Cortex of kidney (tissue), 1 donor: ENCODE data around the gene CHRM4.

Experiments used
- DNase-seq: peaks from one replicate; lab custom pipeline; 2025; lab: John Stamatoyannopoulos, UW

Gene CHRM4

DNA sequence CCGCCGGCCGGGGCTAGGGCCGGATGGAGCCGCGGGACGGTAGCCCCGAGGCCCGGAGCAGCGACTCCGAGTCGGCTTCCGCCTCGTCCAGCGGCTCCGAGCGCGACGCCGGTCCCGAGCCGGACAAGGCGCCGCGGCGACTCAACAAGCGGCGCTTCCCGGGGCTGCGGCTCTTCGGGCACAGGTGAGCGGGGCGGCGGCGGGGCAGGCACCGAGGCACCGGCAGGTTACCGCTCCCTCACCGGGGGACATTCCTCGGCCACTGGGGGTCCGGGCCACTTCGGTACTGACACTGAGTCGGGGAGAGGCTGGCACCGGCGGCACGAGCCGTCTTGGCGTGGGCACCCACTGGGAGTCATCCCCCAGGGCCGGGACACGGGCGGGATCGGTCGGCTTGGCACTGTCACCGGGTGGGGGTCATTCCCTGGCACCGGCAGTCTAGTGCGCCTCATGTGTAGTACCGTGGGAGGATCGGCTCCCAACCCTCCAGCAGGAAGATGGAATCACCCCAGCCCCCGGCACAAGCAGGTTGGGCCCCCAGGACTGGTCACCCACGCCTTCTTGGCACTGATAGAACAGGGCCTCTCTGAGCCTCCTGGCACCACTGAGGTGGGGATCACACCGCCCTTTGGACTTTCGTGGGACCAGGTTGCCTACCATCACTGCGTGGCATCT is 43.8 kb downstream of the CHRM4 start:
- no peak for DNase-seq

DNA sequence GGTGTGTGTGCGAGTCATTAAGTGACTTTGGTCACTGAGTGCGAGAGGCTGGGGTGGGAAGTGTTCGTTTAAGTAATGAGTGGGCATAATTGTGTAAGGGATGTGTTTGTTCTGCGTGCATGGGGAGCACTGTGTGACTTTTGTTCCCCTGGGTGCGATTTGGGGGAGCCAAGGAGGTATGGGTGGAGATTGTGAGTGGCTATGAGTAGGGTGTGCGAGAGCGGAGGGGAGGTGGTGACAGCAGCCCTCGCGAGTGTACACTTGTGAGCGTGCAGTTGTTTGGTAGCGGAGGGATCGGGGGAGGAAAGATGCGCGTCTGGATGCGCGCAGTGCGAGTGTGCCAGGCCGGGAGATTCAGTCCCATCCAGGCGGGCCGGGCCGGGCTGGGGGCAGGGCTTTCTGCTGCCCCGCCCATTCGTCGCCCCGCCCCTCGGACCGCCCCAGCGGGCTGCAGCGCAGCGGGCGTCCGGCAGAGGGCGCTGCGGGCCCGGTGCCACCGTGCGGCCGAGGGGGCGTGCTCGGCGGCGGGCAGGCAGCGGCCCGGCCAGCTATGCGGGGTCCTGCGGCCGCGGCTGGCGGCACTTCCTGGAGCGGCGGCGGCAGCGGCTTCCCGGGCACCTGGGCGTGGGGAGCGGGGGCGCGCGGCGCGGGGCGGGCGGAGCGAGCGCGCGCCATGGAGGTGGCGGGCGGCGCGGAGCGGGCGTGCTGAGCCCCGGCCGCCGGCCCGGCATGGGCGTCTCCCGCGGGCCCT is 44.5 kb downstream of the CHRM4 start, which contains the start of gene DGKZ:
Gene DGKZ (plus strand): TSS at position 578 of the 751 bp plus-strand sequence. CDS start 197 bp downstream, outside the sequence.
- no peak for DNase-seq

DNA sequence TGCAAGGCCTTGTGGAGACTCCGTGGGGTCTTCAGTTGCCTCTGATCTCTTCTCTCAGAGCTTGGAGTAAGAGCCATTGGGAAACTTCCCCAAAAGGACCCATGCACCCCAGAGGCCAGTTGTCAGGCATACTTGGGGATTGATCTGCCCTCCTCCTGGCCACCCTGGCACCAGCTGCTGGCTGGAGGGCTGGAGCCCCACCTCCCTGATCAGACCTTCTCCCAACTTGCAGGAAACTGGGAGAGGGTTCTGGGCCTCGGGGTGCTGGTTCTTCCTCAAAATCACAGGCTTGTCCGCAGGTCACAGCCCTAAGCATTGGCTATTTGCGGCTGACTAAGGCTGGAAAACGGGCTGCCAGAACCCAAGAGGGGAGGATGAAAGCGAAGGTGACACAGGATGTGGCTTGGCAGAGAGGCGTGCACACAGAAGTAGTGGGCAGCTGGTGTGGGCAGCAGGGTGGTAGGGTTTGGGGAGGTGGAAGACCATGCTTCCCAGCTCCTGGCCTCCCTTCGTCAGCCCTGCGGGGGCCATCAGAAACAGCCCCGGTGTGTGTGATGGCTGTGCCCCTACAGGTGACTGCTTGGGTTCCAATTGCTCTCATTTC is 45.6 kb downstream of the CHRM4 start:
- no peak for DNase-seq

DNA sequence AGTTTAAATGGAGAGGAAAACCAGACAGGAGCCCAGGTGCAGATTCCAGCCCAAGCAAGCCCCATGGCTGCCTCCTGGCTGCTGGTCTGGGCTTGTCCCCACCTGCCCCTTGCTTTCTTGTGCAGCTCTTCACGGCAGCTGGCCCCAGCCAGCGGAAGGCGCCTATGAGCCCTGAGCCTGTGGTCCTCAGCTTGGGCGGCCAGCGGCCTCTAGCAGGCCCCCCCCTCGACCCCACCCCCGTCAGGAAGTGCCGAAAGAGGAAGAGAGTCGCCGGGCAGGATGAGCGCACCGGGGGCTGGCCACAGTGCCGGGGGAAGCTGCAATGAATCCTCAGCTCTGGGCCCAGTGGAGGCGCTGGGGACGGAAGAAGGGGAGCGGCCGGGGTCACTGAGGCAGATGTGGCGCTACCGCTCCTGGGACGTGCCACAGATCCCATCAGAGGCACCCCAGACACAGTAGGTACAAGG is 46.4 kb downstream of the CHRM4 start:
- no peak for DNase-seq

DNA sequence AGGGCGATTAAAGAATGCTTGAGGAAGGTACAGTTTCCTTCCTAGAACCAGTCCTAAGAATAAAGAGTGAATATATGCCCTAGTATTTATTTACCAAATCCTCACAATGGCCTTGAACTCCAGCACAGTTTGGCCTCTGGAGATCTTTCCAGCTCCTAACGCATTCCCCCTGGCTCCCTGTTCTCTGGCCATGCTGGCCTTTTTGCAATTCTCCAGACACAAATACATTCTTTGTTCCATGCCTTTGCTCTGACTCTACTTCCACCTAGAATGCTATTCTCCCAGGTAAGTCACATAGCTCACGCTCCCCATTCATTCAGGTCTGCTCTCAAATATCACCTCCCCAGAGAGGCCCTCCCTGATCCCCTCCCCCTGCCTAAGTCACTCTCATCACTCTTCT is 48.1 kb downstream of the CHRM4 start:
- DNase-seq = no peak

DNA sequence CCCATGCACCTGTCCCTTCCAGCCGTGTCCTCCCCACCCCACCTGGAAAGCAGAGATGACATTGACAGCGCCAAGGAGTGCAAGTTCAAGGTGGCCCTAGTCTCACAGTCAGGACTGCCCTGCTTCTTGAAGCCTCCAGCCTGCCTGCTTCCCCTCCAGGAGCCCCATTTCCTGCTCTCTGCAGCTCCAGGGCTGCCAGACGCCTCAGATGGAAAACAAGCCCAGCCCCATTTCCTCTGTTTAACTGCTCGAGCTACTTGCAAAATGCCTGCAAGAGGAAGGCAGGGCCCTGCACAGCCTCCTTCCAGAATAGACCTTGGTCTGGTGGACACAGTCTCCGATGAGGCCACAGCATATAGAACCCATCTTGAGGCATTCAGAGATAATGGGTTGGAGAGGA is 49.3 kb downstream of the CHRM4 start:
- no peak for DNase-seq

DNA sequence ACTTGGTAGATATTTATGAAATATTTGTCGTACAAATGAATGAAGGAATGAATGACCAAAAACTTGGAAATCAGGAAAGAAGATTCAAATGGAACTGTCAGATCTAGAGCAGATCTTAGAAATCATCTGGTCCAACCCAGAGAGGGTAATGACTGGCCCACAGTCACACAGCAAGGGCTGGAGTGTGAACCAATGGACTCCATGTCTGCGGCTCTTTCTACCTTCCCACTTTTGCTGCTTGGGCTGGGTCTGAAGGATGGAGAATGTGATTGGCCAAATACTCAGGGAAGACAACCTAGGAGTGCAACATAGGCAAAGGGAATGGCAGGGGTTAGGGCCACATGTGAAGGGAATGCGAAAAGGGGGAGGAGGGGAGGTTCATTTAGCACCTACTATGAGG is 50.1 kb downstream of the CHRM4 start:
- DNase-seq = no peak

DNA sequence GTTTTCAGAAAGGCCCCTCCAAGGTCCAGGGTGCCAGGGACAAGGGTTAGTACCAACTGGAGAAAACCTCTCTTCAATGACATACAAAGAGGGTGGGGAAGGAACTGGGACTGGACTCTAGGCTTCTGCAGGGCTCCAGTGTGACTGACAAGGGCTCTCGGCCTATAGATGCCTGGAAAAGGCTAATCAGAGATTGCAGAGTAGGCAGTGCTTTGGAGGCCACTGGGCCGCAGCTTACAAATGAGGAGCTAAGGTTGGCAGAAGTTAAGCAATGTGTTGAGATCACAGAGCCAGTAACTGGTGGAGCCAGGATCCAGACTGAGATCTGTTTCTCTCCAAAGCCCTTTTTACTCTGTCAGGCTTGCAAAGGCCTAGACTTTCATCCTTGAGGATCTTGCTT is 51.8 kb downstream of the CHRM4 start:
- no peak for DNase-seq

DNA sequence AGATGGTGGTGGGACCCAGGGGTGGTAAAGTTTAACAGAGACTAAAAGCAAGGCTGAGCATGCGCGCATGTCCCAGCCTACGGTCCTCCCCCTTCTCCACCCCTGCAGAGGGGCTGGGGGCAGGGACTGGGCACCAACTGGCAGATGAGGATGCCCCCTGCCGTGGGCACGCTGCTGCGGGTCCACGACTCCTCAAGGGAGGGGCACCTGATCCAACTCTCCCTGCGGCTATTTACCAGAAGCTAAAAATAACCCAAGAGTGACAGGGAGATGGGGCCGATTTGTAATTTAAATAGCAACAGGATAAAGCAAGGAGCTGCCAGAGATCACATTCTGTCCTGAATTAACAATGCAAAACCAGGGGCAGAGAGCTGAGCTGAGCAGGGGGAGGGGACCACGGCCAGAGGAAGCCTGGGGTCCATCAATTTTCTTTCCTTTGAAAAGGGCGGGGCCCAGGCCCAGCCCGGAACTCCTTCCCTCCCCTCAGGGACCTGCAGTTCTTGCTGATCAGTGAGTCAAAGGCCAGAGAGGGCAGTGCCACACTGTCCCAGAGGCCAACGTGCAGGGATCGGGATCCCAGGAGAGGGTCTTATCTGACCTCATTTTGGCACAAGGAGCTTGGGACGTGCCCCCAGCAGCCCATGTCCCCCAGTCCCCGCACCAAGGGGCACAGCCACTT is 52.4 kb downstream of the CHRM4 start:
- no peak for DNase-seq

DNA sequence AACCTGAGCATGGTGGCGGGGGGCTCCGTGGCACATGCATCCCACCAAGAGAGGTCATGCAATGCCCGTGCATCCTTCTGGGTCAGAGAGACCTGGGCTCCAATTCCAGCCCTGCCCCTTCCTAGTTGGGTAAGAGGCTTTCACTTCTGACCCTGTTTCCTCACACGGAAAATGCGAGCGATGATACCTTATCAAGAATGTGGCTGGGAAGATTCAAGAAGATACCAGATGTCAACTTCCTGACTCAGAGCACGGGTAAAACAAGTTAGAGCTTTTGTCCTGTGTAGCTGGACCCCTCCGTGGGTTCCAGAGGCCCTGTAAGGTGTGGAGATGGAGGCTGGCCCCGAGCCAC is 53.0 kb downstream of the CHRM4 start:
- no peak for DNase-seq

DNA sequence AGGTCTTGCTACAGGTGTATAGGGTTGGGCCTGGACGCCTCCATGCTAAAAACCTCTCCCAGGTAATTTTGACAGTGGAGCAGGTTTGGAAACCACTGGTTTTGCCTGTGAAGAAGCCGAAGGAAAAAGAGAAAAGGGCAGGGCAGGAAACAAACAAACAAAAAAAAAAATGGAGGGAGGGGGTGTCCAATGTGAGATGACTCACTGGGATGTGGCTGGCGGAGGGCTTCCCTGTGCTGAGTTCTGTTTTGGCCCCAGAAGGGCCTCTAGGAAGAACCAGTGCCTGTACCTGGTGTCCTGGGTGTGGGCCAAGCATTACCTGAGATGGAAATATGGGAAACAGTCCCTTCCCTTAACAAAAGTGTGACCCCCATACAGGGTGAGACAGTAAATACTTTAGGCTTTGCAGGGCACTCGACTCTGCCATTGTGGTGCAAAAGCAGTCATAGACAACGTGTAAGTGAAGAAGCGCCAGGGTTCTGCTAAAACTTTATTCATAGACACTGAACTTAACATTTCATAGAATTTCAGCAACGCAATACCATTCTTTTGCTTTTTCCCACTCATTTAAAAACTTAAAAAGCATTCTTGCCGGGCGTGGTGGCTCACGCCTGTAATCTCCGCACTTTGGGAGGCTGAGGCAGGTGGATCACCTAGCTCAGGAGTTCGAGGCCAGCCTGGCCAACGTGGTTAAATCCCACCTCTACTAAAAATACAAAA is 53.8 kb downstream of the CHRM4 start:
- no peak for DNase-seq

DNA sequence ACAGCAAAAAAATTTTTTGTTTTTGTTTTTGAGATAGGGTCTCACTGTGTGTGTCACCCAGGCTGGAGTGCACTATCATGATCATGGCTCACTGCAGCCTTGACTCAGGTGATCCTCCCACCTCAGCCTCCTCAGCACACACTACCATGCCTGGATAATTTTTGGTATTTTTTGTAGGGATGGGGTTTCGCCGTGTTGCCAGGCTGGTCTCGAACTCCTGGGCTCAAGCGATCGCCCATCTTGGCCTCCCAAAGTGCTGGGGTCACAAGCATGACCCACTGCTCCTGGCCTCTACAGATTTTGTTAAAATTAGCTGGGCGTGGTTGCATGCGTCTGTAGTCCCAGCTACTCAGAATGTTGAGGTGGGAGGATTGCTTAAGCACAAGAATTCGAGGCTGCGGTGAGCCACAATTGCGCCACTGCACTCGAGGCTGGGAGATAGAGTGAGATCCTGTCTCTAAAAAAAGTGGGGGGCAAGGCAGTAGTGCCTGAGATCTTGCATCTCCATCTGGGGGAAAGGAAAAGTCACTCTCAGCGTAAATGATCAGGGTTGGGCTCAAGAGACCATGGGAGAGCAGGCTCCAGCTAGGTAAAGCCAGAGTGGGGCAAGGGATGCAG is 54.9 kb downstream of the CHRM4 start:
- DNase-seq = no peak

DNA sequence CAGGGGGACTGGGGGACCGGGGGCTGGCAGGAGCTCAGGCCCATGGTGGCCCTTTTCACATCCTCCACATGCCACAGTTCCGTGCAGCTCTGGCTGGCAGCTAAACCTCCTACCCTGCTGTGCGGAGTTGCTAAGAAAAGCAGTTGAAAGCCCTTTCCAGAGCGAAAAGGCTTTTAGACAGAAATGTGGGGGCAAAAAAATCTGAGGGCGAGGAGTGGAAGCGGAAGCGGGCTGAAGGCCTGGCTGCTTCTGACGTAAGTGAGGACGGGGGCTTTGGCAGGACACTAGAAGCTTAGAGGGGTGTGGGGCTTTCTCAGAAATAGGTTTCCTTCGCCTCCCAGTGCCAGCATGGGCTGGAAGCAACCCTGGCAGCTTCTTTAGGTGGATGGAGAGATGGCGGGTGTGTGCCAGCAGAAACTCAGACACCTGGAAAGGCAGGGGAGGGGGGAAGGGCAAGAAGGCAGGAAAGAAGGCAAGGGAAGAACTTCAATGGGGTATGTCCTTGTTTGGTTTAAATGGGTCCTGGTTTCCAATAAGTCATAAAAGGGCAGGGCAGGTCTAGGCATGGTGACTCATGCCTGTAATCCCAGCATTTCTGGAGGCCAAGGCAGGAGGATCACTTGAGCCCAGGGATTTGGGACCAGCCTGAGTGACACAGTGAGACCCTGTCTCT is 55.5 kb downstream of the CHRM4 start:
- DNase-seq = no peak

DNA sequence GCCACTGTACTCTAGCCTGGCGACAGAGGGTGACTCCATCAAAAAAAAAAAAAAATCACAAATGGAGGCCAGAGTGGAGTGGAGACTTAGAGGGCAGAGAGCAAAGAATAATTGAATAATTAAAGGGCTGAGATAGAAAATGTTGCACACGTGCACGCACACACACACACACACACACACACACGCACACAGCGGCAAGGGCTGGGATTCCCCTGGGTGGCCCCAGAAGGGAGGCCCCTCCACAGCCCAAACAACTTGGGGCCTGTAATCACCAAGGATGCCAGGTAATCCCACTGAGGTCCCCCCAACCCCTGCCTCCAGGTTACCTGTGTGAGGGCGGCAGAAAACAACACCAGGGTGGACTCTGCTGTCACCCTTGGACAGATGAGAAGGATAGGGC is 56.3 kb downstream of the CHRM4 start:
- DNase-seq = no peak

DNA sequence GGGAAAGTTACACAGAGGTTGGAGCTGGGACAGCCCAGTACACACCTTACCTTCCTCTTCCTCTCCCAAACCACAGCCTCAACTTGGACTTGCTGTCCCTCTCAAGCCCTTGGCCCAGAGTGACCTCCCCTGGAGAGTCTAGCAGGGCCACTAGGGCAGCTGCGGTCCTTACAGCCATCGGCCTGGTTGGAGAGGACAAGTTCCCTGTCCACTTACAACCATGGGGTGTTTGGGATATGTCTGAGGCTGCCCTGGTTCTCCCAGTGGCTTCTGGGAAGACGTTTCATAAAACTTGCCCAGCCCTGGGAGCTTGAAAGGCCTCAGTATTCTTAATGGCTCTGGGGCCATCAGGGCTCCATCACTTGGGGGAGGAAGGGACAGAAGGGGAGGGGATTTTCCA is 57.4 kb downstream of the CHRM4 start:
- no peak for DNase-seq
